CD4-positive, alpha-beta T cell treated with Interleukin-17A for 4 hours (primary cell): Measurements from ENCODE around the gene CACNG7.
A peak's percentile ranks its signal among the peaks of the same experiment; 100 is the strongest.
"Not testable (repeated sequence)": the region's sequence is repeated elsewhere in the genome, so short reads cannot be mapped to it uniquely, and the experiment has no call there.

Source experiments
- DNase-seq: peaks from one replicate; pipeline ENCODE4 v3.0.0-alpha.2; 2020; ENCODE audit warnings: mixed read lengths

The CACNG7 gene

GRCh38 chr19:53908935-53909415 lies at the start of gene CACNG7:
Gene CACNG7 (plus strand): TSS chr19:53909278. CDS start chr19:53912832, 3,554 bp downstream.
- DNase-seq = no peak

GRCh38 chr19:53864308-53864836 lies 44.7 kb upstream of the CACNG7 start:
- no peak for DNase-seq

GRCh38 chr19:53865523-53865917 lies 43.6 kb upstream of the CACNG7 start:
- peak; percentile 16 for DNase-seq

- peak; percentile 72 for DNase-seq
Measured at GRCh38 chr19:53865918-53866864, 42.9 kb upstream of the CACNG7 start.

- no peak for DNase-seq
Measured at GRCh38 chr19:53866865-53867224, 42.2 kb upstream of the CACNG7 start.

- peak; percentile 100 for DNase-seq
Measured at GRCh38 chr19:53867225-53868090, 41.6 kb upstream of the CACNG7 start, which contains the start of gene MYADM. Gene MYADM (plus strand): TSS chr19:53867883. CDS start chr19:53873530, 5,647 bp downstream.

GRCh38 chr19:53868091-53868891 lies 40.8 kb upstream of the CACNG7 start:
- peak; percentile 45 for DNase-seq

- DNase-seq = peak; percentile 89
Measured at GRCh38 chr19:53868892-53869804, 39.9 kb upstream of the CACNG7 start.

GRCh38 chr19:53869805-53870484 lies 39.1 kb upstream of the CACNG7 start:
- not testable (repeated sequence) for DNase-seq

- no peak for DNase-seq
Measured at GRCh38 chr19:53870485-53870844, 38.6 kb upstream of the CACNG7 start.

- DNase-seq = no peak
Measured at GRCh38 chr19:53871454-53871853, 37.6 kb upstream of the CACNG7 start.

- no peak for DNase-seq
Measured at GRCh38 chr19:53872762-53873161, 36.3 kb upstream of the CACNG7 start.

- DNase-seq = no peak
Measured at GRCh38 chr19:53873773-53874605, 35.1 kb upstream of the CACNG7 start.

- no peak for DNase-seq
Measured at GRCh38 chr19:53874606-53874990, 34.5 kb upstream of the CACNG7 start.

GRCh38 chr19:53875602-53876325 lies 33.3 kb upstream of the CACNG7 start:
- DNase-seq = no peak

- no peak for DNase-seq
Measured at GRCh38 chr19:53876651-53877224, 32.3 kb upstream of the CACNG7 start.

- peak; percentile 55 for DNase-seq
Measured at GRCh38 chr19:53877361-53877766, 31.7 kb upstream of the CACNG7 start.

GRCh38 chr19:53878776-53879139 lies 30.3 kb upstream of the CACNG7 start:
- no peak for DNase-seq
